Measurements from ENCODE around the gene ATP6V1G1.

ATP6V1G1 gene

GRCh38 chr9:114631166-114631565, 43.6 kb downstream of the ATP6V1G1 start:
- no CpG with 5 or more reads among the region's 2 CpGs for WGBS (ENCODE audit: extremely low coverage, insufficient coverage, insufficient read length)
- Histone ChIP-seq H3K4me3 (ENCODE audit: low read depth, low read length) (no peak overlapping the region), H3K18ac (ENCODE audit: low read length) (no peak overlapping the region), H4K12ac (ENCODE audit: low read depth, low read length) (no peak overlapping the region), H3K4me1 (ENCODE audit: control insufficient read depth in 1 of 2, insufficient read depth in 2 of 2, low read length in 2 of 2) (no peaks in the 10 kb centered on the region), H2AK5ac (ENCODE audit: low read length) (no peak overlapping the region), H3K4ac (ENCODE audit: low read depth, low read length) (no peak overlapping the region), H2BK5ac (ENCODE audit: low read depth, low read length, poor library complexity) (no peak overlapping the region), H2BK12ac (ENCODE audit: low read length) (no peak overlapping the region), H2AFZ (ENCODE audit: insufficient read depth, low read length, poor library complexity) (no peak overlapping the region), H3K23ac (ENCODE audit: low read length) (no peak overlapping the region), H2BK120ac (ENCODE audit: insufficient read depth, low read length, poor library complexity) (no peak overlapping the region), H3K27ac (ENCODE audit: low read depth, low read length) (no peak overlapping the region), H3K79me1 (ENCODE audit: low read length) (no peaks in the 10 kb centered on the region), H3K36me3 (ENCODE audit: control insufficient read depth in 1 of 2, insufficient read depth in 2 of 2, low read length in 2 of 2) (peaks cover 20 to 26% of the 10 kb centered on the region in 2 experiments), H3K27me3 (ENCODE audit: insufficient read depth, low read length) (no peaks in the 10 kb centered on the region), H3K9ac (ENCODE audit: low read length) (no peak overlapping the region), H3K9me3 (ENCODE audit: insufficient read depth, low read depth, low read length) (peaks cover 1% of the 10 kb centered on the region), H3K4me2 (ENCODE audit: low read length) (no peak overlapping the region), H4K8ac (ENCODE audit: low read depth, low read length) (no peak overlapping the region), H3K14ac (ENCODE audit: low read length) (no peak overlapping the region), H3K79me2 (ENCODE audit: control insufficient read depth, insufficient read depth, low read length, poor library complexity) (peaks cover 2% of the 10 kb centered on the region), H4K91ac (ENCODE audit: low read depth, low read length) (no peak overlapping the region)
- no peak for DNase-seq

GRCh38 chr9:114633438-114634089, 46.0 kb downstream of the ATP6V1G1 start:
- Histone ChIP-seq H2AFZ (ENCODE audit: insufficient read depth, low read length, poor library complexity) (no peak overlapping the region), H3K14ac (ENCODE audit: low read length) (no peak overlapping the region), H3K4me3 (ENCODE audit: low read depth, low read length) (no peak overlapping the region), H2AK5ac (ENCODE audit: low read length) (no peak overlapping the region), H4K8ac (ENCODE audit: low read depth, low read length) (no peak overlapping the region), H2BK120ac (ENCODE audit: insufficient read depth, low read length, poor library complexity) (no peak overlapping the region), H3K18ac (ENCODE audit: low read length) (no peak overlapping the region), H2BK5ac (ENCODE audit: low read depth, low read length, poor library complexity) (no peak overlapping the region), H3K9ac (ENCODE audit: low read length) (no peak overlapping the region), H3K27ac (ENCODE audit: low read depth, low read length) (no peak overlapping the region), H3K79me2 (ENCODE audit: control insufficient read depth, insufficient read depth, low read length, poor library complexity) (no peaks in the 10 kb centered on the region), H3K23ac (ENCODE audit: low read length) (no peak overlapping the region), H2BK12ac (ENCODE audit: low read length) (no peak overlapping the region), H3K27me3 (ENCODE audit: insufficient read depth, low read length) (no peaks in the 10 kb centered on the region), H3K36me3 (ENCODE audit: control insufficient read depth in 1 of 2, insufficient read depth in 2 of 2, low read length in 2 of 2) (peaks cover 16 to 25% of the 10 kb centered on the region in 2 experiments), H3K4me2 (ENCODE audit: low read length) (no peak overlapping the region), H3K9me3 (ENCODE audit: insufficient read depth, low read depth, low read length) (peaks cover 1% of the 10 kb centered on the region), H4K91ac (ENCODE audit: low read depth, low read length) (no peak overlapping the region), H3K79me1 (ENCODE audit: low read length) (no peaks in the 10 kb centered on the region), H3K4ac (ENCODE audit: low read depth, low read length) (no peak overlapping the region), H3K4me1 (ENCODE audit: control insufficient read depth in 1 of 2, insufficient read depth in 2 of 2, low read length in 2 of 2) (no peaks in the 10 kb centered on the region), H4K12ac (ENCODE audit: low read depth, low read length) (no peak overlapping the region)
- DNase-seq: no peak
- WGBS (ENCODE audit: extremely low coverage, insufficient coverage, insufficient read length): no CpG with 5 or more reads among the region's 11 CpGs

- H4K12ac ChIP-seq (ENCODE audit: low read depth, low read length): no peak overlapping the region
These were observed 46.8 kb downstream of the ATP6V1G1 start for GRCh38 chr9:114634387-114634786.

GRCh38 chr9:114638404-114638803, 50.8 kb downstream of the ATP6V1G1 start:
- Histone ChIP-seq H3K9me3 (ENCODE audit: insufficient read depth, low read depth, low read length) (peaks cover 1% of the 10 kb centered on the region), H3K36me3 (ENCODE audit: control insufficient read depth in 1 of 2, insufficient read depth in 2 of 2, low read length in 2 of 2) (peaks cover 18 to 23% of the 10 kb centered on the region in 2 experiments)

More at GRCh38 chr9:114634387-114634786, 46.8 kb downstream of the ATP6V1G1 start:
- no peak overlapping the region for H3K18ac ChIP-seq (ENCODE audit: low read length)
- H2BK12ac ChIP-seq (ENCODE audit: low read length): no peak overlapping the region
- H3K27ac ChIP-seq (ENCODE audit: low read depth, low read length): no peak overlapping the region
- H2AK5ac ChIP-seq (ENCODE audit: low read length): no peak overlapping the region
- H3K4ac ChIP-seq (ENCODE audit: low read depth, low read length): no peak overlapping the region
- DNase-seq: no peak
- no peak overlapping the region for H2AFZ ChIP-seq (ENCODE audit: insufficient read depth, low read length, poor library complexity)
- H3K4me3 ChIP-seq (ENCODE audit: low read depth, low read length): no peak overlapping the region
- no peak overlapping the region for H2BK120ac ChIP-seq (ENCODE audit: insufficient read depth, low read length, poor library complexity)
- H3K27me3 ChIP-seq (ENCODE audit: insufficient read depth, low read length): no peaks in the 10 kb centered on the region
- H3K79me2 ChIP-seq (ENCODE audit: control insufficient read depth, insufficient read depth, low read length, poor library complexity): no peaks in the 10 kb centered on the region
- H3K9me3 ChIP-seq (ENCODE audit: insufficient read depth, low read depth, low read length): peaks cover 1% of the 10 kb centered on the region
- no peak overlapping the region for H3K14ac ChIP-seq (ENCODE audit: low read length)
- whole genome bisulfite sequencing (ENCODE audit: extremely low coverage, insufficient coverage, insufficient read length): no CpG with 5 or more reads among the region's 6 CpGs
- H3K4me2 ChIP-seq (ENCODE audit: low read length): no peak overlapping the region
- H4K91ac ChIP-seq (ENCODE audit: low read depth, low read length): no peak overlapping the region
- H3K9ac ChIP-seq (ENCODE audit: low read length): no peak overlapping the region
- H4K8ac ChIP-seq (ENCODE audit: low read depth, low read length): no peak overlapping the region
- H3K23ac ChIP-seq (ENCODE audit: low read length): no peak overlapping the region
- H3K36me3 ChIP-seq (ENCODE audit: control insufficient read depth in 1 of 2, insufficient read depth in 2 of 2, low read length in 2 of 2): peaks cover 16 to 25% of the 10 kb centered on the region in 2 experiments
- H2BK5ac ChIP-seq (ENCODE audit: low read depth, low read length, poor library complexity): no peak overlapping the region
- H3K79me1 ChIP-seq (ENCODE audit: low read length): no peaks in the 10 kb centered on the region
- no peaks in the 10 kb centered on the region for H3K4me1 ChIP-seq (ENCODE audit: control insufficient read depth in 1 of 2, insufficient read depth in 2 of 2, low read length in 2 of 2)

More at GRCh38 chr9:114638404-114638803, 50.8 kb downstream of the ATP6V1G1 start:
- Histone ChIP-seq H4K91ac (ENCODE audit: low read depth, low read length) (no peak overlapping the region), H3K79me2 (ENCODE audit: control insufficient read depth, insufficient read depth, low read length, poor library complexity) (no peaks in the 10 kb centered on the region), H3K79me1 (ENCODE audit: low read length) (no peaks in the 10 kb centered on the region), H3K14ac (ENCODE audit: low read length) (no peak overlapping the region), H3K18ac (ENCODE audit: low read length) (no peak overlapping the region), H3K4me1 (ENCODE audit: control insufficient read depth in 1 of 2, insufficient read depth in 2 of 2, low read length in 2 of 2) (no peaks in the 10 kb centered on the region), H3K9ac (ENCODE audit: low read length) (no peak overlapping the region), H4K8ac (ENCODE audit: low read depth, low read length) (no peak overlapping the region), H2BK12ac (ENCODE audit: low read length) (no peak overlapping the region), H2BK5ac (ENCODE audit: low read depth, low read length, poor library complexity) (no peak overlapping the region), H2AK5ac (ENCODE audit: low read length) (no peak overlapping the region), H3K4me2 (ENCODE audit: low read length) (no peak overlapping the region), H4K12ac (ENCODE audit: low read depth, low read length) (no peak overlapping the region), H3K4me3 (ENCODE audit: low read depth, low read length) (no peak overlapping the region), H3K27ac (ENCODE audit: low read depth, low read length) (no peak overlapping the region), H3K4ac (ENCODE audit: low read depth, low read length) (no peak overlapping the region), H3K27me3 (ENCODE audit: insufficient read depth, low read length) (no peaks in the 10 kb centered on the region), H2AFZ (ENCODE audit: insufficient read depth, low read length, poor library complexity) (no peak overlapping the region), H2BK120ac (ENCODE audit: insufficient read depth, low read length, poor library complexity) (no peak overlapping the region), H3K23ac (ENCODE audit: low read length) (no peak overlapping the region)
- no peak for DNase-seq
- WGBS (ENCODE audit: extremely low coverage, insufficient coverage, insufficient read length): no CpG with 5 or more reads among the region's 8 CpGs

All from trophoblast cell (in vitro differentiated cells and primary cell).